GM23338 (cell line): Measurements from ENCODE around the gene GNB4. TPM values are rescaled to one million over a fixed set of nuclear protein-coding genes. Genes with fewer than 3 reads are reported as not detected.

Experiments
- ATAC-seq: fragments of 200-7000 bp; cut with Tn5 transposase; 3 replicates; pipeline ENCODE4 v1.9.1; 2020
- DNase-seq: peaks from one replicate; pipeline ENCODE4 v3.0.0-alpha.2; 2015; ENCODE audit warnings: low spot score
- H2AFZ ChIP-seq: fragments of 200-600 bp; sonication (generic); 2 replicates; pipeline ENCODE4 v1.8.0; 2016; ENCODE audit warnings: antibody characterized with exemption, mild to moderate bottlenecking, moderate library complexity
- H3F3A ChIP-seq: fragments of 200-600 bp; sonication (generic); replicated peaks from 2 replicates; pipeline ENCODE4 v1.8.0; 2017; ENCODE audit warnings: antibody characterized with exemption, mixed run types, low read depth
- H3K27ac ChIP-seq: fragments of 200-600 bp; sonication (generic); 2 replicates; pipeline ENCODE4 v1.6.1; 2016; ENCODE audit warnings: low read depth
- H3K27me3 ChIP-seq: fragments of 200-600 bp; sonication (generic); 2 replicates; pipeline ENCODE4 v1.8.0; 2016; ENCODE audit warnings: mild to moderate bottlenecking, mixed run types, moderate library complexity; ENCODE audit not compliant: insufficient read depth
- H3K36me3 ChIP-seq: fragments of 200-600 bp; sonication (generic); 2 replicates; pipeline ENCODE4 v1.8.0; 2016; ENCODE audit warnings: mild to moderate bottlenecking; ENCODE audit not compliant: insufficient read depth
- H3K4me1 ChIP-seq: fragments of 200-600 bp; sonication (generic); 2 replicates; pipeline ENCODE4 v1.8.0; 2016; ENCODE audit warnings: mild to moderate bottlenecking, moderate library complexity; ENCODE audit not compliant: insufficient read depth
- H3K4me2 ChIP-seq: fragments of 200-600 bp; sonication (generic); 2 replicates; pipeline ENCODE4 v1.7.1; 2017; ENCODE audit warnings: mixed run types
- H3K4me3 ChIP-seq: fragments of 200-600 bp; sonication (generic); 2 replicates; pipeline ENCODE4 v1.6.1; 2016; ENCODE audit warnings: mixed run types
- H3K79me2 ChIP-seq: fragments of 200-600 bp; sonication (generic); replicated peaks from 2 replicates; pipeline ENCODE4 v1.8.0; 2017; ENCODE audit warnings: mild to moderate bottlenecking; ENCODE audit not compliant: insufficient read depth
- H3K9me2 ChIP-seq: fragments of 200-600 bp; sonication (generic); 2 replicates; pipeline ENCODE4 v1.8.0; 2017; ENCODE audit not compliant: insufficient read depth
- H4K20me1 ChIP-seq: fragments of 200-600 bp; sonication (generic); replicated peaks from 2 replicates; pipeline ENCODE4 v1.8.0; 2017; ENCODE audit warnings: mild to moderate bottlenecking; ENCODE audit not compliant: insufficient read depth
- H3K27ac Mint-ChIP-seq: 2 replicates; pipeline ENCODE4 v1.8.0; 2020; ENCODE audit warnings: inconsistent platforms, mild to moderate bottlenecking, moderate library complexity, mixed read lengths
- H3K27me3 Mint-ChIP-seq: 3 replicates; pipeline ENCODE4 v1.8.0; 2022; ENCODE audit warnings: low read depth, mild to moderate bottlenecking, moderate library complexity, mixed read lengths, inconsistent platforms; ENCODE audit not compliant: insufficient read depth, poor library complexity
- H3K36me3 Mint-ChIP-seq: 3 replicates; pipeline ENCODE4 v1.8.0; 2021; ENCODE audit warnings: low read depth, mild to moderate bottlenecking, inconsistent platforms, moderate library complexity, mixed read lengths
- H3K4me1 Mint-ChIP-seq: 3 replicates; pipeline ENCODE4 v1.8.0; 2020; ENCODE audit warnings: mild to moderate bottlenecking, inconsistent platforms, mixed read lengths
- H3K4me3 Mint-ChIP-seq: 3 replicates; pipeline ENCODE4 v1.8.0; 2021; ENCODE audit warnings: moderate library complexity, mild to moderate bottlenecking, inconsistent platforms, mixed read lengths
- H3K9me3 Mint-ChIP-seq: 3 replicates; pipeline ENCODE4 v1.8.0; 2020; ENCODE audit warnings: moderate library complexity, mild to moderate bottlenecking, inconsistent platforms, mixed read lengths
- CREB1 ChIP-seq: fragments of 250-450 bp; sonication (Bioruptor Pico); IDR thresholded peaks from 2 replicates; pipeline ENCODE4 v1.5.0; 2020; ENCODE audit warnings: low read depth, mild to moderate bottlenecking, moderate library complexity
- CTCF ChIP-seq, 2 experiments: fragments of 200-600 bp in 1 of 2; sonication (generic) in 1 of 2; conservative IDR thresholded peaks; 2 replicates each; pipeline versions ENCODE4 v1.5.1 to v1.6.1; 2016 to 2017; ENCODE audit warnings: antibody characterized with exemption in 2 of 2, low read depth in 2 of 2, mild to moderate bottlenecking in 2 of 2, moderate library complexity in 1 of 2
- EZH2 ChIP-seq: fragments of 200-600 bp; sonication (generic); IDR thresholded peaks from one replicate; pipeline ENCODE4 v1.8.0; 2017; ENCODE audit warnings: antibody characterized with exemption, mild to moderate bottlenecking, low read depth; ENCODE audit not compliant: unreplicated experiment
- EZH2phosphoT487 ChIP-seq: fragments of 200-600 bp; sonication (generic); IDR thresholded peaks from one replicate; pipeline ENCODE4 v1.8.1; 2018; ENCODE audit warnings: antibody characterized with exemption; ENCODE audit not compliant: unreplicated experiment
- JUNB ChIP-seq: IDR thresholded peaks from one replicate; pipeline ENCODE4 v1.6.1; 2016; ENCODE audit warnings: antibody characterized with exemption; ENCODE audit not compliant: unreplicated experiment
- NANOG ChIP-seq: IDR thresholded peaks from 2 replicates; pipeline ENCODE4 v1.6.1; 2016; ENCODE audit warnings: antibody characterized with exemption, borderline replicate concordance
- POLR2AphosphoS5 ChIP-seq: IDR thresholded peaks from 2 replicates; pipeline ENCODE4 v1.6.1; 2016; ENCODE audit warnings: antibody characterized with exemption, low read depth
- STAT1 ChIP-seq: IDR thresholded peaks from one replicate; pipeline ENCODE4 v1.6.1; 2016; ENCODE audit warnings: antibody characterized with exemption; ENCODE audit not compliant: unreplicated experiment
- ZNF114 ChIP-seq: fragments of 250-450 bp; sonication (Bioruptor Pico); IDR thresholded peaks from 2 replicates; pipeline ENCODE4 v1.5.0; 2020; ENCODE audit warnings: mild to moderate bottlenecking, moderate library complexity
- ZNF462 ChIP-seq: fragments of 250-450 bp; sonication (Bioruptor Pico); IDR thresholded peaks from 2 replicates; pipeline ENCODE4 v1.5.0; 2020; ENCODE audit warnings: mild to moderate bottlenecking, moderate library complexity
- long read RNA-seq: library from polyadenylated mRNA; unstranded; transcript quantifications from one replicate; pipeline ENCODE4 v2.0.0, GENCODE V29; 2020; ENCODE audit not compliant: unreplicated experiment
- polyA plus RNA-seq: library from polyadenylated mRNA; unstranded; fragments of >200 nt; fragmentation: Nextera tagmentation; extraction: Ambion mirVana; gene quantifications from 2 replicates; pipeline ENCODE4 v1.2.1, GENCODE V29; 2016
- total RNA-seq: library from RNA; depleted of rRNA; stranded (reverse); fragments of >200 nt; shearing (Covaris generic); gene quantifications from 2 replicates; pipeline ENCODE4 v1.2.3, GENCODE V29; 2014; rRNA removed

GNB4 gene
- total RNA-seq (28.4 and 29.6 TPM in 2 replicates), polyA plus RNA-seq (8.5 and 11.3 TPM in 2 replicates)
- long read RNA-seq, full-length matches to known transcripts = 8 of 10 reads
- long read RNA-seq, partial matches to known transcripts = 0 of 10 reads
- long read RNA-seq, other reads (novel, unspliced or antisense) = 2 of 10 reads

DNA sequence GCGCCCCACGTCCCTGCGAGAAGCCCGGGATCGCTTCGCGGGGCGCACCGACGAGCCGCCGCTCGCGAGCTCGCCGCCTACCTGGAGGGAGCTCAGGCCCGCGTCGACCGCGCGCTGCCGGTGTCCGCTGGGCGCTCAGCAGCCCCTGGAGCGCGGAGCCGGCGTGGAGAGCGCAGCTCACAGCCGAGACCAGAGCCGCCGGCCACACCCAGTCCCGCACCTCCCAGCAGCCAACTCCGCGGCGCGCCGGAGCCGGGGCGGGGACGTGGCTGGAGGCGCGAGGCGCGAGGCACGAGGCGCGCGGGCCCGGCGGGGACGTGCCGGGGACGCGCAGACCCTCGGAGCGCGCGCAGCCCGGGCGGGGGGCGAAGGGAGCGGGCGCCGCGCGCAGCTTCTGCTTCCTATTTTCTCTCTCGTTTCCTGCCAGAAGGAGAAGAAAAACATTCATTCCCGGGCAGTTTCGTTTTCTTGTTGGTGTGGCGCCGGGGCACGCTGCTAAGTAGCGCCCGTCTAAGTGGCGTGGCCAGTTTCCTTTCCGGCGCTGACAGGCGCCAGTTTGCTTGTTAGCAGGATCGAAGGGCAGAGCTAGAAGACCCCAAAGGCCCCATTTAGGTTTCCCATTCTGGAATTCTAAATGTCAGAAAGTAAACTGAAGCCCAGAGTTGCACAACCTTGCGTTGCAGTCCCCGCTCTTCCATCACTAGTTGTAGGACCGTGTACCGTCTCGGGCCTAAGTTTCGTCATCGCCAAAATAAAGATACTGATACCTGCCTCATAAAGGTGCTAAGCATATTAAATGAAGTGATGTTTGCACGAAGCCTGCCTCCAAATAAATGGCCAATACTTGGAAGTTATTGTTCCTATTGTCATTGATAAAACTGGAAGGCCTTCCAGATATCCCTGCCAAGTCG, at the start of gene GNB4:
TSS of gene GNB4 (minus strand) at position 206 of the 911 bp plus-strand sequence. CDS start 25,270 bp downstream, outside the sequence.
- Mint-ChIP-seq H3K27ac (no peak within 1 kb of the TSS), H3K27me3 (peaks cover 15% of the 10 kb centered on the region), H3K4me1 (peaks cover 44% of the 10 kb centered on the region), H3K9me3 (no peaks in the 10 kb centered on the region), H3K36me3 (no peaks in the 10 kb centered on the region; the same call in 2 of the 3 replicates), H3K4me3 (peak within 1 kb of the TSS; percentile 83)
- peak within 1 kb of the TSS; percentile 85 for H3K4me2 ChIP-seq
- no peaks in the 10 kb centered on the region; the same call in 1 of the 2 replicates for H4K20me1 ChIP-seq
- peak within 1 kb of the TSS; percentile 84 for H3K4me3 ChIP-seq
- no peaks in the 10 kb centered on the region for H3K36me3 ChIP-seq
- peaks cover 28% of the 10 kb centered on the region for H3K27me3 ChIP-seq
- ATAC-seq (peak; percentile 88), DNase-seq (peak; percentile 84)
- H3F3A ChIP-seq = peaks cover 4% of the 10 kb centered on the region; the same call in 1 of the 2 replicates
- H3K4me1 ChIP-seq = peaks cover 34% of the 10 kb centered on the region
- no peaks in the 10 kb centered on the region for H3K9me2 ChIP-seq
- peak within 1 kb of the TSS; percentile 100 for H2AFZ ChIP-seq
- H3K27ac ChIP-seq = peak within 1 kb of the TSS; percentile 65; the same call in 1 of the 2 replicates
- no peak for TF ChIP-seq ZNF114 (CRISPR knock-in tag)
- peak; percentile 23; the same call in 1 of the 2 replicates for TF ChIP-seq POLR2AphosphoS5
- peaks cover 14% of the 10 kb centered on the region for H3K79me2 ChIP-seq

DNA sequence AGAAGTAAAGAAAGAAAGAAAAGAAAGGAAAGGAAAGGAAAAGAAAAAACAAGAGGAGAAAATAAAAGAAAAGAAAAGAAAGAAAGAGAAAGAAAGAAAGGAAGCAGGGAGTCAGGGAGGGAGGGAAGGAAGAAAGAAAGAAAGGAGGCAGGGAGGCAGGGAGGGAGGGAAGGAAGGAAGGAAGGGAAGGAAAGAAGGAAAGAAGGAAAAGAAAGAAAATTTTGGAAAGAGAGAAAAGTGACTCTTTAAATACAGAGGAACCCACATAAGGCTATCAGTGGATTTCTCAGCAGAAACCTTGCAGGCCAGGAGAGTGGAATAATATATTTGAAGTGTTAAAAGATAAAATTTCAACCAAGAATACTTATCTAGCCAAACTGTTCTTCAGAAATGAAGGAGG, 44.2 kb upstream of the GNB4 start:
- Mint-ChIP-seq H3K27ac (no peak overlapping the region), H3K9me3 (peaks cover 58% of the 10 kb centered on the region), H3K4me3 (no peak overlapping the region), H3K36me3 (peaks cover 21% of the 10 kb centered on the region), H3K27me3 (no peaks in the 10 kb centered on the region), H3K4me1 (no peaks in the 10 kb centered on the region)
- DNase-seq = no peak
- no peaks in the 10 kb centered on the region for H3K9me2 ChIP-seq
- H3K27me3 ChIP-seq = no peaks in the 10 kb centered on the region
- no peaks in the 10 kb centered on the region for H3K4me1 ChIP-seq
- H3K27ac ChIP-seq = no peak overlapping the region
- ATAC-seq = no peak
- no peak overlapping the region for H2AFZ ChIP-seq
- H3K79me2 ChIP-seq = no peaks in the 10 kb centered on the region
- H3F3A ChIP-seq = no peaks in the 10 kb centered on the region
- H3K4me2 ChIP-seq = no peak overlapping the region
- H3K36me3 ChIP-seq = no peaks in the 10 kb centered on the region; the same call in 1 of the 2 replicates
- H3K4me3 ChIP-seq = no peak overlapping the region
- H4K20me1 ChIP-seq = no peaks in the 10 kb centered on the region
- no peak for TF ChIP-seq POLR2AphosphoS5
- no peak for TF ChIP-seq ZNF114 (CRISPR knock-in tag)
- TF ChIP-seq CTCF (conservative IDR thresholded peaks at IDR 0.05; ENCODE audit: low read depth in 2 of 2) = no peak
- TF ChIP-seq ZNF462 (CRISPR knock-in tag) = no peak
- no peak for TF ChIP-seq CREB1 (CRISPR knock-in tag)
- no peak for TF ChIP-seq EZH2
- TF ChIP-seq JUNB = no peak
- no peak for TF ChIP-seq NANOG
- no peak for TF ChIP-seq STAT1
- TF ChIP-seq EZH2phosphoT487 = no peak
